SU-DHL-6 (cell line): ENCODE measurements around the gene SNPH.

ENCODE experiments used
- H2AFZ ChIP-seq: fragments of 200-600 bp; sonication (generic); 2 replicates; pipeline ENCODE4 v1.6.1; 2014; ENCODE audit warnings: low read depth, mild to moderate bottlenecking, moderate library complexity, mixed read lengths, antibody characterized with exemption, low read length; ENCODE audit not compliant: severe bottlenecking
- H3F3A ChIP-seq: fragments of 200-600 bp; shearing (Covaris generic); 2 replicates; pipeline ENCODE4 v1.6.0; 2016; ENCODE audit warnings: antibody characterized with exemption, mild to moderate bottlenecking; ENCODE audit not compliant: insufficient read depth
- H3K27ac ChIP-seq: fragments of 200-600 bp; sonication (generic); 2 replicates; pipeline ENCODE4 v1.5.1; 2016; ENCODE audit warnings: low read depth, mild to moderate bottlenecking, low read length, moderate library complexity, mixed read lengths
- H3K27me3 ChIP-seq: fragments of 200-600 bp; sonication (generic), shearing (Covaris generic); 2 replicates; pipeline ENCODE4 v1.6.0; 2014; ENCODE audit warnings: mild to moderate bottlenecking, low read length
- H3K36me3 ChIP-seq: fragments of 200-600 bp; sonication (generic); 2 replicates; pipeline ENCODE4 v1.6.1; 2014; ENCODE audit warnings: mild to moderate bottlenecking, low read length, mixed read lengths
- H3K4me2 ChIP-seq: fragments of 300-600, 200-600 bp; shearing (Covaris generic), sonication (generic); 2 replicates; pipeline ENCODE4 v1.6.0; 2014; ENCODE audit warnings: low read length, low read depth, mild to moderate bottlenecking; ENCODE audit not compliant: poor library complexity, severe bottlenecking
- H3K4me3 ChIP-seq: fragments of 200-600 bp; sonication (generic); 2 replicates; pipeline ENCODE4 v1.5.1; 2014; ENCODE audit warnings: antibody characterized with exemption, low read length, mild to moderate bottlenecking, mixed read lengths; ENCODE audit not compliant: insufficient read depth, poor library complexity, severe bottlenecking
- H3K79me2 ChIP-seq: fragments of 200-600 bp; sonication (generic); 2 replicates; pipeline ENCODE4 v1.6.1; 2014; ENCODE audit warnings: mild to moderate bottlenecking, low read length, moderate library complexity; ENCODE audit not compliant: insufficient read depth
- H3K9ac ChIP-seq: fragments of 200-600 bp; sonication (generic); 2 replicates; pipeline ENCODE4 v1.7.0; 2014; ENCODE audit warnings: mild to moderate bottlenecking, low read length
- H3K9me2 ChIP-seq: fragments of 200-600 bp; sonication (generic); replicated peaks from 2 replicates; pipeline ENCODE4 v1.6.1; 2014; ENCODE audit warnings: low read length; ENCODE audit not compliant: insufficient read depth
- H3K9me3 ChIP-seq: fragments of 200-600 bp; sonication (generic); 2 replicates; pipeline ENCODE4 v1.6.1; 2014; ENCODE audit warnings: low read length, mixed read lengths; ENCODE audit not compliant: insufficient read depth
- H4K20me1 ChIP-seq: fragments of 200-600 bp; sonication (generic); 2 replicates; pipeline ENCODE4 v1.6.1; 2014; ENCODE audit warnings: low read depth, mild to moderate bottlenecking, antibody characterized with exemption, low read length, moderate library complexity, mixed read lengths
- CTCF ChIP-seq: fragments of 200-600 bp; sonication (generic); IDR thresholded peaks from one replicate; pipeline ENCODE4 v1.5.1; 2017; ENCODE audit warnings: antibody characterized with exemption, mild to moderate bottlenecking, low read length, moderate library complexity; ENCODE audit not compliant: insufficient read depth, poor library complexity, severe bottlenecking
- EZH2phosphoT487 ChIP-seq: fragments of 200-600 bp; sonication (generic), shearing (Covaris generic); conservative IDR thresholded peaks from 2 replicates; pipeline ENCODE4 v1.6.1; 2018; ENCODE audit warnings: mild to moderate bottlenecking, antibody characterized with exemption, low read length, moderate library complexity, mixed read lengths

The SNPH gene

GRCh38 chr20:1353956-1354355 is 87.9 kb downstream of the SNPH start:
- no peak overlapping the region for H3K4me3 ChIP-seq
- no peak overlapping the region for H3K4me2 ChIP-seq
- no peaks in the 10 kb centered on the region for H3K36me3 ChIP-seq
- TF ChIP-seq EZH2phosphoT487 (no peak), CTCF (no peak)
- H3K9me3 ChIP-seq: no peaks in the 10 kb centered on the region
- no peak overlapping the region for H3K9ac ChIP-seq
- H3K27ac ChIP-seq: no peak overlapping the region
- no peaks in the 10 kb centered on the region for H3K27me3 ChIP-seq
- peaks cover 8% of the 10 kb centered on the region; the same call in 1 of the 2 replicates for H3K79me2 ChIP-seq
- no peaks in the 10 kb centered on the region for H3K9me2 ChIP-seq
- H2AFZ ChIP-seq: no peak overlapping the region
- H3F3A ChIP-seq: no peaks in the 10 kb centered on the region
- no peaks in the 10 kb centered on the region for H4K20me1 ChIP-seq

GRCh38 chr20:1357921-1358671 is 92.0 kb downstream of the SNPH start:
- Histone ChIP-seq H3K27ac (no peak overlapping the region), H3K4me3 (no peak overlapping the region), H3K9ac (no peak overlapping the region), H3K27me3 (no peaks in the 10 kb centered on the region), H2AFZ (no peak overlapping the region), H3K9me2 (no peaks in the 10 kb centered on the region), H3K4me2 (no peak overlapping the region), H4K20me1 (no peaks in the 10 kb centered on the region), H3F3A (no peaks in the 10 kb centered on the region), H3K9me3 (no peaks in the 10 kb centered on the region), H3K36me3 (0 out of 2 replicates have a peak, but pooled peaks cover 6% of the 10 kb centered on the region), H3K79me2 (peaks cover 8% of the 10 kb centered on the region; the same call in 1 of the 2 replicates)
- TF ChIP-seq EZH2phosphoT487: no peak
- TF ChIP-seq CTCF: no peak
